HEK293 (cell line): Measurements from ENCODE around the gene SARM1.

Experiments used
- CTCF ChIA-PET: fragments of 350-600 bp; formaldehyde crosslinking; extraction: SDS; loops from one replicate; lab custom pipeline; 2021; ENCODE audit warnings: antibody characterized with exemption; lab: Yijun Ruan, JAX
- POLR2A ChIA-PET: fragments of 300-600 bp; formaldehyde crosslinking; extraction: SDS; loops from one replicate; lab custom pipeline; 2020; ENCODE audit warnings: antibody characterized with exemption, inconsistent platforms; lab: Yijun Ruan, JAX
- H3K27ac ChIP-seq: fragments of 200-500 bp; sonication (Bioruptor generic); 2 replicates; pipeline ENCODE4 v1.5.1; 2014; ENCODE audit warnings: low read depth, low read length, control low read depth, inconsistent platforms; ENCODE audit errors: extremely low read depth
- H3K36me3 ChIP-seq, 2 experiments: fragments of 200-500 bp in 1 of 2; sonication (Bioruptor generic) in 1 of 2; 1 replicate in 1 of 2; 2 replicates in 1 of 2; pipeline ENCODE4 v1.5.1; 2014 to 2017; ENCODE audit warnings: inconsistent platforms in 2 of 2, low read length in 2 of 2; ENCODE audit not compliant: control insufficient read depth in 2 of 2, insufficient read depth in 1 of 2
- H3K4me1 ChIP-seq: fragments of 200-500 bp; sonication (Bioruptor generic); 2 replicates; pipeline ENCODE4 v1.5.1; 2014; ENCODE audit warnings: mild to moderate bottlenecking, low read length, inconsistent platforms; ENCODE audit not compliant: control insufficient read depth, insufficient read depth
- H3K4me3 ChIP-seq: 2 replicates; pipeline ENCODE4 v1.5.1; 2011; ENCODE audit warnings: low read depth, mild to moderate bottlenecking, control low read depth, low read length, moderate library complexity
- H3K9me3 ChIP-seq: fragments of 200-500 bp; sonication (Bioruptor generic); 2 replicates; pipeline ENCODE4 v1.5.1; 2014; ENCODE audit warnings: low read depth, low read length, inconsistent platforms; ENCODE audit not compliant: control insufficient read depth, insufficient read depth
- AEBP2 ChIP-seq: fragments of 450-650 bp; formaldehyde crosslinking; IDR thresholded peaks from 2 replicates; pipeline ENCODE4 v1.5.1; 2016; ENCODE audit warnings: missing biosample characterization, missing genetic modification characterization, borderline replicate concordance
- ATF2 ChIP-seq: fragments of 450-650 bp; formaldehyde crosslinking; IDR thresholded peaks from 2 replicates; pipeline ENCODE4 v1.5.1; 2016; ENCODE audit warnings: missing biosample characterization, missing genetic modification characterization, low read depth
- BCL11A ChIP-seq: fragments of 450-650 bp; formaldehyde crosslinking; IDR thresholded peaks from 2 replicates; pipeline ENCODE4 v1.5.1; 2016; ENCODE audit warnings: low read depth, missing biosample characterization, missing genetic modification characterization
- FEZF1 ChIP-seq: fragments of 450-650 bp; formaldehyde crosslinking; IDR thresholded peaks from 2 replicates; pipeline ENCODE4 v1.5.1; 2016; ENCODE audit warnings: missing biosample characterization, missing genetic modification characterization
- MZF1 ChIP-seq: fragments of 450-650 bp; formaldehyde crosslinking; IDR thresholded peaks from 2 replicates; pipeline ENCODE4 v1.5.1; 2017; ENCODE audit warnings: missing biosample characterization, missing genetic modification characterization, borderline replicate concordance
- SP2 ChIP-seq: fragments of 450-650 bp; formaldehyde crosslinking; IDR thresholded peaks from 2 replicates; pipeline ENCODE4 v1.5.1; 2016; ENCODE audit warnings: missing biosample characterization, missing genetic modification characterization
- WT1 ChIP-seq: fragments of 450-650 bp; formaldehyde crosslinking; IDR thresholded peaks from 2 replicates; pipeline ENCODE4 v1.5.1; 2016; ENCODE audit warnings: missing biosample characterization, missing genetic modification characterization
- ZBTB20 ChIP-seq: fragments of 450-650 bp; formaldehyde crosslinking; IDR thresholded peaks from 2 replicates; pipeline ENCODE4 v1.5.1; 2016; ENCODE audit warnings: missing biosample characterization, missing genetic modification characterization
- ZBTB21 ChIP-seq: fragments of 450-650 bp; formaldehyde crosslinking; IDR thresholded peaks from 2 replicates; pipeline ENCODE4 v1.5.1; 2017; ENCODE audit warnings: missing biosample characterization, missing genetic modification characterization
- ZBTB8A ChIP-seq: fragments of 450-650 bp; formaldehyde crosslinking; IDR thresholded peaks from 2 replicates; pipeline ENCODE4 v1.5.1; 2016; ENCODE audit warnings: missing biosample characterization, missing genetic modification characterization
- ZFP37 ChIP-seq: fragments of 450-650 bp; formaldehyde crosslinking; IDR thresholded peaks from 2 replicates; pipeline ENCODE4 v1.5.1; 2016; ENCODE audit warnings: missing biosample characterization, missing genetic modification characterization
- ZNF138 ChIP-seq: fragments of 450-650 bp; formaldehyde crosslinking; IDR thresholded peaks from 2 replicates; pipeline ENCODE4 v1.5.1; 2016; ENCODE audit warnings: missing biosample characterization, missing genetic modification characterization, borderline replicate concordance
- ZNF174 ChIP-seq: fragments of 450-650 bp; formaldehyde crosslinking; IDR thresholded peaks from 2 replicates; pipeline ENCODE4 v1.5.0; 2017; ENCODE audit warnings: missing biosample characterization, mild to moderate bottlenecking, missing genetic modification characterization
- ZNF184 ChIP-seq: fragments of 450-650 bp; IDR thresholded peaks from 2 replicates; pipeline ENCODE4 v1.5.1; 2018; ENCODE audit warnings: missing biosample characterization, mild to moderate bottlenecking, missing genetic modification characterization
- ZNF202 ChIP-seq: fragments of 450-650 bp; formaldehyde crosslinking; IDR thresholded peaks from 2 replicates; pipeline ENCODE4 v1.5.1; 2016; ENCODE audit warnings: missing biosample characterization, missing genetic modification characterization, borderline replicate concordance
- ZNF214 ChIP-seq: fragments of 450-650 bp; formaldehyde crosslinking; IDR thresholded peaks from 2 replicates; pipeline ENCODE4 v1.5.1; 2017; ENCODE audit warnings: missing biosample characterization, mild to moderate bottlenecking, missing genetic modification characterization, borderline replicate concordance
- ZNF335 ChIP-seq: fragments of 450-650 bp; formaldehyde crosslinking; conservative IDR thresholded peaks from 2 replicates; pipeline ENCODE4 v1.5.1; 2016; ENCODE audit warnings: missing biosample characterization, missing genetic modification characterization
- ZNF354C ChIP-seq: fragments of 450-650 bp; formaldehyde crosslinking; IDR thresholded peaks from 2 replicates; pipeline ENCODE4 v1.5.1; 2016; ENCODE audit warnings: missing biosample characterization, missing genetic modification characterization, low read depth, borderline replicate concordance
- ZNF423 ChIP-seq: fragments of 450-650 bp; formaldehyde crosslinking; IDR thresholded peaks from 2 replicates; pipeline ENCODE4 v1.5.1; 2016; ENCODE audit warnings: missing biosample characterization, missing genetic modification characterization
- ZNF426 ChIP-seq: fragments of 450-650 bp; formaldehyde crosslinking; IDR thresholded peaks from 2 replicates; pipeline ENCODE4 v1.5.1; 2017; ENCODE audit warnings: missing biosample characterization, missing genetic modification characterization, mild to moderate bottlenecking, inconsistent platforms, moderate library complexity
- ZNF510 ChIP-seq: fragments of 450-650 bp; formaldehyde crosslinking; IDR thresholded peaks from 2 replicates; pipeline ENCODE4 v1.5.1; 2018; ENCODE audit warnings: mild to moderate bottlenecking, missing genetic modification characterization, missing biosample characterization; ENCODE audit not compliant: insufficient replicate concordance
- ZNF561 ChIP-seq: fragments of 450-650 bp; IDR thresholded peaks from 2 replicates; pipeline ENCODE4 v1.5.1; 2018; ENCODE audit warnings: missing biosample characterization, missing genetic modification characterization, borderline replicate concordance
- ZNF610 ChIP-seq: fragments of 450-650 bp; formaldehyde crosslinking; IDR thresholded peaks from 2 replicates; pipeline ENCODE4 v1.5.1; 2016; ENCODE audit warnings: missing biosample characterization, missing genetic modification characterization, borderline replicate concordance
- ZNF623 ChIP-seq: fragments of 450-650 bp; formaldehyde crosslinking; IDR thresholded peaks from 2 replicates; pipeline ENCODE4 v1.5.1; 2016; ENCODE audit warnings: missing biosample characterization, missing genetic modification characterization
- ZNF660 ChIP-seq: fragments of 450-650 bp; IDR thresholded peaks from 2 replicates; pipeline ENCODE4 v1.5.1; 2018; ENCODE audit warnings: missing biosample characterization, mild to moderate bottlenecking, missing genetic modification characterization
- ZNF692 ChIP-seq: fragments of 450-650 bp; formaldehyde crosslinking; IDR thresholded peaks from 2 replicates; pipeline ENCODE4 v1.5.1; 2016; ENCODE audit warnings: missing biosample characterization, missing genetic modification characterization
- ZNF830 ChIP-seq: fragments of 450-650 bp; IDR thresholded peaks from 2 replicates; pipeline ENCODE4 v1.5.0; 2018; ENCODE audit warnings: missing biosample characterization, missing genetic modification characterization, low read depth, mild to moderate bottlenecking, moderate library complexity
- ZNF843 ChIP-seq: fragments of 450-650 bp; formaldehyde crosslinking; IDR thresholded peaks from 2 replicates; pipeline ENCODE4 v1.5.1; 2016; ENCODE audit warnings: missing biosample characterization, missing genetic modification characterization

SARM1 gene

GRCh38 chr17:28402224-28402630 lies 30.7 kb downstream of the SARM1 start:
- Histone ChIP-seq H3K36me3 (peaks cover 4 to 73% of the 10 kb centered on the region in 2 experiments; a peak in 1 of 3 replicates), H3K9me3 (no peaks in the 10 kb centered on the region)
- no peak for TF ChIP-seq MZF1
- 0 out of 2 replicates have a peak, but pooled peaks have one; percentile 12 for TF ChIP-seq ZBTB8A (tag by site-specific recombination)
- TF ChIP-seq ZNF423 (tag by site-specific recombination) = no peak
- no peak for TF ChIP-seq ZNF335 (tag by site-specific recombination)
- TF ChIP-seq, all 188 proteins: peak for 1
- CTCF ChIA-PET = interaction anchor here (1.5 to 4.4 kb wide), 2 partner anchors 15 to 18 kb away, joined by 5 to 34 read pairs; no protein-coding TSS in a partner anchor
- Histone ChIP-seq H3K4me1 (no peaks in the 10 kb centered on the region), H3K4me3 (no peak overlapping the region), H3K27ac (no peak overlapping the region)
- POLR2A ChIA-PET = interaction anchor here (0.5 kb wide), 1 partner anchor 43 kb away, joined by 8 read pairs; no protein-coding TSS in a partner anchor

GRCh38 chr17:28402844-28403243 lies 31.4 kb downstream of the SARM1 start:
- no peak overlapping the region for H3K27ac ChIP-seq
- H3K4me3 ChIP-seq = no peak overlapping the region
- CTCF ChIA-PET = interaction anchor here (4.4 kb wide), 1 partner anchor 14 kb away, joined by 34 read pairs; no protein-coding TSS in a partner anchor
- no peaks in the 10 kb centered on the region for H3K9me3 ChIP-seq
- peaks cover 4 to 67% of the 10 kb centered on the region in 2 experiments; a peak in 1 of 3 replicates for H3K36me3 ChIP-seq
- TF ChIP-seq AEBP2 (tag by site-specific recombination) (no peak), ZNF660 (tag by site-specific recombination) (no peak), ZNF610 (tag by site-specific recombination) (no peak), ZBTB21 (tag by site-specific recombination) (no peak), BCL11A (tag by site-specific recombination) (no peak), ZNF202 (tag by site-specific recombination) (no peak), ZNF510 (tag by site-specific recombination) (no peak), ZNF561 (no peak), FEZF1 (tag by site-specific recombination) (no peak), ZNF843 (tag by site-specific recombination) (no peak), ZNF830 (tag by site-specific recombination) (no peak)
- TF ChIP-seq, all 188 proteins: peak for 0
- POLR2A ChIA-PET = interaction anchor here (0.5 kb wide), 1 partner anchor 42 kb away, joined by 8 read pairs; no protein-coding TSS in a partner anchor
- H3K4me1 ChIP-seq = no peaks in the 10 kb centered on the region

- no peaks in the 10 kb centered on the region for H3K4me1 ChIP-seq
- no peaks in the 10 kb centered on the region for H3K9me3 ChIP-seq
- no peak overlapping the region for H3K4me3 ChIP-seq
- CTCF ChIA-PET = interaction anchor here (1.3 to 4.4 kb wide), 2 partner anchors 13 to 89 kb away, joined by 5 to 34 read pairs; no protein-coding TSS in a partner anchor
- TF ChIP-seq ZNF692 (no peak), ZNF184 (tag by site-specific recombination) (no peak), ZNF623 (no peak), MZF1 (no peak), ZNF214 (tag by site-specific recombination) (no peak), ZFP37 (tag by site-specific recombination) (no peak), ZNF174 (tag by site-specific recombination) (no peak), WT1 (tag by site-specific recombination) (no peak), ATF2 (tag by site-specific recombination) (no peak), ZNF138 (tag by site-specific recombination) (no peak), ZNF426 (tag by site-specific recombination) (no peak), ZNF354C (tag by site-specific recombination) (no peak), SP2 (no peak), ZBTB20 (tag by site-specific recombination) (no peak)
- TF ChIP-seq, all 188 proteins: peak for 0
- H3K36me3 ChIP-seq = peaks cover 4 to 56% of the 10 kb centered on the region in 2 experiments; a peak in 1 of 3 replicates
- POLR2A ChIA-PET = interaction anchor here (1.5 to 2.0 kb wide), 3 partner anchors 12 to 33 kb away, joined by 5 to 11 read pairs (median 9); partner anchors contain the start of genes SARM1 and VTN
- no peak overlapping the region for H3K27ac ChIP-seq
Measured at GRCh38 chr17:28404007-28404406, 32.5 kb downstream of the SARM1 start.
